ENCODE data around the gene LAS1L. TPM values are rescaled to one million over a fixed set of nuclear protein-coding genes. Genes with fewer than 3 reads are reported as not detected.

Gene LAS1L
- total RNA-seq, 1 donor from 2014 or later, result 45.1 TPM

DNA sequence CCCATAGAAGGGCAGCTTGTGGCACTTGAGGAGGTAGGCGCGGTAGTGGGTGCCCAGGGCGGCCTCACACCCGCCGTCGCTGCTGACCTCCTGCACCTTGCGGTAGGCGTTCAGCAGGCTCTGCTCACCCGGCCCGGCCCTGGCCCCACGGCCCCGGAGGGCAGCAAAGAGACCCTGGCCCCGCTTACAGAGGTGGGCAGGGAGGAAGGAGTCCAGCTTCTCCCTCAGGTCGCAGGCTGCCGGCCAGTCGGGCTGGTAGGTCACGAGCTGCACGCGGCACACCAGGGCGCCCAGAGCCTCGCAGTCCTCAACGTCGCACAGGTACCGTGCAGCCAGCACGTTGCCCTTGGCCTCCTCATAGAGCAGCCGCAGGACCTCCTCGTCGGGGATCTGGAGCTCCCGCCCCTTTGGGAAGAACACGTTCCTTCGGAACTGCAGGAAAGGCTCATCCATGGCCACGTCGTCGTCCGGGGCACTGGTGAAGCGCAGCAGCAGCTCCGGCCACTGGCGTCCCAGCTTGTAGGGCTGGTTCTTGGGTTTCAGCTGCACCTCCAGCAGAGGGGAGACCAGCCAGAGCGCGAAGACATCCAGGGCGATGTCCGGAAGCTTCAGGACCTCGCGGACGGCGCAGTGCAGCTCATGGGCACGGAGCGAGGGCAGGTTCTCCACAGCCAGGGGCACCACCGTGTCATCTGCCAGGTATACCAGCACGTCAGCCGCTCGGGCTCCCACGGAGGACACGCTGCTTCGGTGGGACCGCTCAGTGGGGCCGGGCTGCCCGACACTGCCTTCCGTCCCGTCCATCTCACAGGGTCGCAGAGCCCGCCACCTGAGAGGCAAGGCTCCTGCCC is 17.1 kb upstream of the LAS1L start:
- no peak for DNase-seq
- H3K27me3 Mint-ChIP-seq (ENCODE audit: unreplicated experiment), result no peaks in the 10 kb centered on the region
- H3K27ac Mint-ChIP-seq (ENCODE audit: unreplicated experiment), result no peak overlapping the region
- no peaks in the 10 kb centered on the region for H3K9me3 Mint-ChIP-seq (ENCODE audit: unreplicated experiment)
- TF ChIP-seq CTCF (IDR thresholded peaks at IDR 0.05; ENCODE audit: partially characterized antibody, unreplicated experiment), result no peak
- H3K4me1 Mint-ChIP-seq (ENCODE audit: low read depth, unreplicated experiment), result no peaks in the 10 kb centered on the region
- no peak overlapping the region for H3K4me3 Mint-ChIP-seq (ENCODE audit: unreplicated experiment)
- no peaks in the 10 kb centered on the region for H3K36me3 Mint-ChIP-seq (ENCODE audit: unreplicated experiment)

- Mint-ChIP-seq H3K36me3 (ENCODE audit: unreplicated experiment) (no peaks in the 10 kb centered on the region), H3K9me3 (ENCODE audit: unreplicated experiment) (no peaks in the 10 kb centered on the region), H3K4me1 (ENCODE audit: low read depth, unreplicated experiment) (no peaks in the 10 kb centered on the region), H3K27ac (ENCODE audit: unreplicated experiment) (no peak overlapping the region), H3K4me3 (ENCODE audit: unreplicated experiment) (no peak overlapping the region), H3K27me3 (ENCODE audit: unreplicated experiment) (no peaks in the 10 kb centered on the region)
- DNase-seq, result no peak
- no peak for TF ChIP-seq CTCF (IDR thresholded peaks at IDR 0.05; ENCODE audit: partially characterized antibody, unreplicated experiment)
These were observed 16.5 kb upstream of the LAS1L start for GRCh38 chrX:65551086-65551485.

- Mint-ChIP-seq H3K4me1 (ENCODE audit: low read depth, unreplicated experiment) (no peaks in the 10 kb centered on the region), H3K36me3 (ENCODE audit: unreplicated experiment) (no peaks in the 10 kb centered on the region), H3K27ac (ENCODE audit: unreplicated experiment) (no peak overlapping the region), H3K27me3 (ENCODE audit: unreplicated experiment) (no peaks in the 10 kb centered on the region), H3K4me3 (ENCODE audit: unreplicated experiment) (no peak overlapping the region), H3K9me3 (ENCODE audit: unreplicated experiment) (no peaks in the 10 kb centered on the region)
- TF ChIP-seq CTCF (IDR thresholded peaks at IDR 0.05; ENCODE audit: partially characterized antibody, unreplicated experiment), result no peak
- no peak for DNase-seq
These were observed 10.9 kb upstream of the LAS1L start for GRCh38 chrX:65545456-65545855.

DNA sequence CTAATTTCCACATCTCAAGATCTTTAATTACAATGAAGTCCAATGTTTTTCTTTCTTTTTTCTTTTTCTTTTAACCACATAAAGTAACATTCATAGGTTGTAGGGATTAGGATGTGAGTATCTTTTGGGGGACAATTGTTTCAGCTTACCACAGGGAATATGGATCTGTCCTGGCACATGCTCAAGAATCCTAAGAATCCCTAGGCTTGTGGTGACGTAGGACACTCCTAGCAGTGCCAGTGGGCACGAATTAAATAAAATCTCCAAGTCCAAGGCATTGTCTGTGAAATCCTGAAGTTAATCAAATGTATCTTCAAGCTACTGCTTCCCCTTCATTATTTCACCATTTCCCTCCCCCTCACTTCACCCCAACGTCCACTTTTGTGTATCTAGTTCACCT is 2.6 kb upstream of the LAS1L start:
- no peak overlapping the region for H3K27ac Mint-ChIP-seq (ENCODE audit: unreplicated experiment)
- TF ChIP-seq CTCF (IDR thresholded peaks at IDR 0.05; ENCODE audit: partially characterized antibody, unreplicated experiment), result no peak
- H3K4me1 Mint-ChIP-seq (ENCODE audit: low read depth, unreplicated experiment), result no peaks in the 10 kb centered on the region
- H3K4me3 Mint-ChIP-seq (ENCODE audit: unreplicated experiment), result no peak overlapping the region
- H3K36me3 Mint-ChIP-seq (ENCODE audit: unreplicated experiment), result no peaks in the 10 kb centered on the region
- peaks cover 2% of the 10 kb centered on the region for H3K9me3 Mint-ChIP-seq (ENCODE audit: unreplicated experiment)
- H3K27me3 Mint-ChIP-seq (ENCODE audit: unreplicated experiment), result no peaks in the 10 kb centered on the region
- no peak for DNase-seq

- TF ChIP-seq CTCF (IDR thresholded peaks at IDR 0.05; ENCODE audit: partially characterized antibody, unreplicated experiment), result no peak
- DNase-seq, result no peak
- no peak overlapping the region for H3K4me3 Mint-ChIP-seq (ENCODE audit: unreplicated experiment)
- no peaks in the 10 kb centered on the region for H3K36me3 Mint-ChIP-seq (ENCODE audit: unreplicated experiment)
- H3K9me3 Mint-ChIP-seq (ENCODE audit: unreplicated experiment), result peaks cover 2% of the 10 kb centered on the region
- H3K27me3 Mint-ChIP-seq (ENCODE audit: unreplicated experiment), result no peaks in the 10 kb centered on the region
- H3K4me1 Mint-ChIP-seq (ENCODE audit: low read depth, unreplicated experiment), result no peaks in the 10 kb centered on the region
- no peak overlapping the region for H3K27ac Mint-ChIP-seq (ENCODE audit: unreplicated experiment)
These were observed 1.7 kb upstream of the LAS1L start for GRCh38 chrX:65536291-65536690.

All from glutamatergic neuron (in vitro differentiated cells).